Stimulated activated effector memory CD8-positive, alpha-beta T cell treated with anti-CD3 and anti-CD28 coated beads, Interleukin-12 subunit alpha, Interleukin-12 subunit beta, amount 100 ng/mL, for 72 hours (primary cell): Measurements from ENCODE around the gene C12orf54.

Source experiments
- ATAC-seq: fragments of 150-1000 bp; cut with Tn5 transposase; 2 replicates; pipeline ENCODE4 v1.10.0; 2021
- DNase-seq, 2 donors: peaks; one replicate each; pipeline ENCODE4 v3.0.0; 2021 to 2022; ENCODE audit warnings: low spot score in 2 of 2
- H3K27ac Mint-ChIP-seq: one replicate; pipeline ENCODE4 v1.8.0; 2022; ENCODE audit warnings: mild to moderate bottlenecking, mixed read lengths
- H3K36me3 Mint-ChIP-seq: one replicate; pipeline ENCODE4 v1.8.0; 2022; ENCODE audit warnings: mild to moderate bottlenecking, mixed read lengths
- H3K4me1 Mint-ChIP-seq: one replicate; pipeline ENCODE4 v1.8.0; 2022; ENCODE audit warnings: mixed read lengths
- H3K4me3 Mint-ChIP-seq: one replicate; pipeline ENCODE4 v1.8.0; 2022; ENCODE audit warnings: mild to moderate bottlenecking, mixed read lengths
- H3K9me3 Mint-ChIP-seq: one replicate; pipeline ENCODE4 v1.8.0; 2022; ENCODE audit warnings: mixed read lengths

Gene C12orf54

GRCh38 chr12:48542300-48542928 lies 60.1 kb downstream of the C12orf54 start:
- H3K9me3 Mint-ChIP-seq: no peaks in the 10 kb centered on the region
- H3K4me1 Mint-ChIP-seq: peaks cover 14% of the 10 kb centered on the region
- no peak overlapping the region for H3K4me3 Mint-ChIP-seq
- DNase-seq (peak; percentile 16 to 61), ATAC-seq (no peak)
- H3K36me3 Mint-ChIP-seq: peaks cover 6% of the 10 kb centered on the region
- no peak overlapping the region for H3K27ac Mint-ChIP-seq

- no peak for DNase-seq
- Mint-ChIP-seq H3K4me3 (no peak overlapping the region), H3K27ac (no peak overlapping the region), H3K4me1 (no peaks in the 10 kb centered on the region), H3K36me3 (no peaks in the 10 kb centered on the region), H3K9me3 (peaks cover 4% of the 10 kb centered on the region)
- no peak for ATAC-seq
These were observed 63.7 kb downstream of the C12orf54 start for GRCh38 chr12:48545833-48546469.
